Activated CD8-positive, alpha-beta T cell treated with anti-CD3 and anti-CD28 coated beads for 36 hours (primary cell): ENCODE results near the gene ELAVL2. TPM values are rescaled to one million over a fixed set of nuclear protein-coding genes. Genes with fewer than 3 reads are reported as not detected.

Source experiments
- ATAC-seq: fragments of 200-7000 bp; cut with Tn5 transposase; one replicate; pipeline ENCODE4 v1.10.0; 2021; ENCODE audit warnings: mild to moderate bottlenecking, moderate library complexity
- CTCF ChIA-PET: fragments of 350-600 bp; sonication (Branson Sonifier 250); formaldehyde crosslinking; loops from one replicate; lab custom pipeline; 2021; ENCODE audit warnings: antibody characterized with exemption; lab: Charles Lee
- POLR2A ChIA-PET: fragments of 350-600 bp; sonication (Branson Sonifier 250); formaldehyde crosslinking; loops from one replicate; lab custom pipeline; 2021; ENCODE audit warnings: antibody characterized with exemption; lab: Charles Lee
- DNase-seq: peaks from one replicate; pipeline ENCODE4 v3.0.0-alpha.2; 2020
- H3K27ac Mint-ChIP-seq: one replicate; pipeline ENCODE4 v1.8.0; 2021; ENCODE audit warnings: mild to moderate bottlenecking, mixed read lengths
- H3K27me3 Mint-ChIP-seq: one replicate; pipeline ENCODE4 v1.8.0; 2021; ENCODE audit warnings: mixed read lengths
- H3K36me3 Mint-ChIP-seq: one replicate; pipeline ENCODE4 v1.8.0; 2021; ENCODE audit warnings: low read depth, mixed read lengths
- H3K4me1 Mint-ChIP-seq: one replicate; pipeline ENCODE4 v1.8.0; 2021; ENCODE audit warnings: low read depth, mixed read lengths
- H3K4me3 Mint-ChIP-seq: one replicate; pipeline ENCODE4 v1.8.0; 2021; ENCODE audit warnings: mild to moderate bottlenecking, moderate library complexity, mixed read lengths
- H3K9me3 Mint-ChIP-seq: one replicate; pipeline ENCODE4 v1.8.0; 2021; ENCODE audit warnings: mixed read lengths
- CTCF ChIP-seq: fragments of 200-600 bp; IDR thresholded peaks from one replicate; pipeline ENCODE4 v1.8.0; 2022; ENCODE audit warnings: antibody characterized with exemption, mild to moderate bottlenecking
- intact Hi-C: fragments of 100-400 bp; cut with micrococcal nuclease; formaldehyde crosslinking; loops from one replicate; pipeline ENCODE4 v1.10.0; 2022
- total RNA-seq, 2 experiments: library from RNA; stranded (reverse); gene quantifications; one replicate each; pipeline ENCODE4 v1.2.3, GENCODE V29; 2021

Gene ELAVL2
- total RNA-seq, 2 experiments from 2014 or later: not detected

- H3K36me3 Mint-ChIP-seq: no peaks in the 10 kb centered on the region
- no peak for ATAC-seq
- intact Hi-C loops: no loop called here
Measured at GRCh38 chr9:23739753-23740152, 86.3 kb downstream of the ELAVL2 start.

GRCh38 chr9:23736293-23736692, 89.7 kb downstream of the ELAVL2 start:
- H3K27ac Mint-ChIP-seq: no peak overlapping the region
- H3K4me1 Mint-ChIP-seq: no peaks in the 10 kb centered on the region
- no peaks in the 10 kb centered on the region for H3K27me3 Mint-ChIP-seq
- ChIA-PET CTCF (no interaction called here), POLR2A (no interaction called here)
- intact Hi-C loops: no loop called here
- no peaks in the 10 kb centered on the region for H3K36me3 Mint-ChIP-seq
- peaks cover 2% of the 10 kb centered on the region for H3K9me3 Mint-ChIP-seq
- no peak overlapping the region for H3K4me3 Mint-ChIP-seq
- ATAC-seq: no peak
- DNase-seq: no peak
- TF ChIP-seq CTCF: no peak

More at GRCh38 chr9:23739753-23740152, 86.3 kb downstream of the ELAVL2 start:
- POLR2A ChIA-PET: no interaction called here
- Mint-ChIP-seq H3K4me3 (no peak overlapping the region), H3K4me1 (no peaks in the 10 kb centered on the region), H3K27ac (no peak overlapping the region), H3K9me3 (no peaks in the 10 kb centered on the region), H3K27me3 (no peaks in the 10 kb centered on the region)
- CTCF ChIA-PET: no interaction called here
- no peak for TF ChIP-seq CTCF
- no peak for DNase-seq

GRCh38 chr9:23733495-23734078, 92.5 kb downstream of the ELAVL2 start:
- Mint-ChIP-seq H3K27me3 (no peaks in the 10 kb centered on the region), H3K4me1 (no peaks in the 10 kb centered on the region), H3K4me3 (no peak overlapping the region), H3K9me3 (peaks cover 4% of the 10 kb centered on the region), H3K36me3 (no peaks in the 10 kb centered on the region), H3K27ac (no peak overlapping the region)
- intact Hi-C loops: no loop called here
- ChIA-PET CTCF (no interaction called here), POLR2A (no interaction called here)
- TF ChIP-seq CTCF: no peak
- ATAC-seq (no peak), DNase-seq (no peak)

- no peak for TF ChIP-seq CTCF
- DNase-seq (no peak), ATAC-seq (no peak)
- H3K9me3 Mint-ChIP-seq: peaks cover 5% of the 10 kb centered on the region
- no peaks in the 10 kb centered on the region for H3K27me3 Mint-ChIP-seq
- H3K36me3 Mint-ChIP-seq: no peaks in the 10 kb centered on the region
- no peak overlapping the region for H3K4me3 Mint-ChIP-seq
- CTCF ChIA-PET: no interaction called here
- POLR2A ChIA-PET: no interaction called here
- no peak overlapping the region for H3K27ac Mint-ChIP-seq
- intact Hi-C loops: no loop called here
- H3K4me1 Mint-ChIP-seq: no peaks in the 10 kb centered on the region
Measured at GRCh38 chr9:23731353-23731752, 94.7 kb downstream of the ELAVL2 start.

GRCh38 chr9:23730364-23730763, 95.7 kb downstream of the ELAVL2 start:
- intact Hi-C loops: no loop called here
- CTCF ChIA-PET: no interaction called here

More at GRCh38 chr9:23730364-23730763, 95.7 kb downstream of the ELAVL2 start:
- POLR2A ChIA-PET: no interaction called here
- H3K9me3 Mint-ChIP-seq: peaks cover 5% of the 10 kb centered on the region
- no peaks in the 10 kb centered on the region for H3K4me1 Mint-ChIP-seq
- H3K4me3 Mint-ChIP-seq: no peak overlapping the region
- no peak overlapping the region for H3K27ac Mint-ChIP-seq
- ATAC-seq (no peak), DNase-seq (no peak)
- no peak for TF ChIP-seq CTCF
- no peaks in the 10 kb centered on the region for H3K27me3 Mint-ChIP-seq
- H3K36me3 Mint-ChIP-seq: no peaks in the 10 kb centered on the region
